ENCODE measurements around the gene GINS2. TPM values are rescaled to one million over a fixed set of nuclear protein-coding genes. Genes with fewer than 3 reads are reported as not detected.

Gene GINS2
- polyA plus RNA-seq, 1 experiment = 5.1 TPM

- H3K9me3 ChIP-seq (ENCODE audit: control insufficient read depth, insufficient read depth, low read length) = no peaks in the 10 kb centered on the region
- ChIA-PET POLR2A (no interaction called here), CTCF (interaction anchor here (1.0 kb wide), 1 partner anchor 26 kb away, joined by 3 read pairs; no protein-coding TSS in a partner anchor)
- DNase-seq (ENCODE audit: low read depth, low spot score) = no peak
- H3K27me3 ChIP-seq (ENCODE audit: control insufficient read depth, insufficient read depth, low read length) = no peaks in the 10 kb centered on the region
- H3K27ac ChIP-seq (ENCODE audit: low read depth, low read length) = no peak overlapping the region
- no peak for TF ChIP-seq CTCF (IDR thresholded peaks at IDR 0.05; ENCODE audit: low read depth, low read length)
- H3K4me3 ChIP-seq (ENCODE audit: low read depth, low read length) = no peak overlapping the region
Observed at GRCh38 chr16:85642762-85643358, 45.9 kb downstream of the GINS2 start.

- H3K27me3 ChIP-seq (ENCODE audit: control insufficient read depth, insufficient read depth, low read length) = no peaks in the 10 kb centered on the region
- TF ChIP-seq CTCF (IDR thresholded peaks at IDR 0.05; ENCODE audit: low read depth, low read length) = no peak
- ChIA-PET CTCF (no interaction called here), POLR2A (interaction anchor here (0.6 kb wide), 1 partner anchor 158 kb away, joined by 3 read pairs; no protein-coding TSS in a partner anchor)
- H3K9me3 ChIP-seq (ENCODE audit: control insufficient read depth, insufficient read depth, low read length) = no peaks in the 10 kb centered on the region; the same call in 1 of the 2 replicates
- DNase-seq (ENCODE audit: low read depth, low spot score) = no peak
- no peak overlapping the region for H3K4me3 ChIP-seq (ENCODE audit: low read depth, low read length)
- H3K27ac ChIP-seq (ENCODE audit: low read depth, low read length) = no peak overlapping the region
Observed at GRCh38 chr16:85641776-85642176, 47.0 kb downstream of the GINS2 start.

GRCh38 chr16:85641305-85641704 is 47.4 kb downstream of the GINS2 start:
- Histone ChIP-seq H3K27me3 (ENCODE audit: control insufficient read depth, insufficient read depth, low read length) (no peaks in the 10 kb centered on the region), H3K4me3 (ENCODE audit: low read depth, low read length) (no peak overlapping the region), H3K27ac (ENCODE audit: low read depth, low read length) (no peak overlapping the region), H3K9me3 (ENCODE audit: control insufficient read depth, insufficient read depth, low read length) (no peaks in the 10 kb centered on the region; the same call in 1 of the 2 replicates)
- ChIA-PET POLR2A (interaction anchor here (0.6 kb wide), 1 partner anchor 159 kb away, joined by 3 read pairs; no protein-coding TSS in a partner anchor), CTCF (no interaction called here)
- no peak for TF ChIP-seq CTCF (IDR thresholded peaks at IDR 0.05; ENCODE audit: low read depth, low read length)
- DNase-seq (ENCODE audit: low read depth, low spot score) = no peak

- POLR2A ChIA-PET = no interaction called here
- no peak for DNase-seq (ENCODE audit: low read depth, low spot score)
- Histone ChIP-seq H3K27me3 (ENCODE audit: control insufficient read depth, insufficient read depth, low read length) (no peaks in the 10 kb centered on the region), H3K9me3 (ENCODE audit: control insufficient read depth, insufficient read depth, low read length) (no peaks in the 10 kb centered on the region; the same call in 1 of the 2 replicates), H3K27ac (ENCODE audit: low read depth, low read length) (no peak overlapping the region), H3K4me3 (ENCODE audit: low read depth, low read length) (no peak overlapping the region)
- TF ChIP-seq CTCF (IDR thresholded peaks at IDR 0.05; ENCODE audit: low read depth, low read length) = no peak
- CTCF ChIA-PET = no interaction called here
Observed at GRCh38 chr16:85640585-85640984, 48.2 kb downstream of the GINS2 start.

- no peaks in the 10 kb centered on the region; the same call in 1 of the 2 replicates for H3K9me3 ChIP-seq (ENCODE audit: control insufficient read depth, insufficient read depth, low read length)
- TF ChIP-seq CTCF (IDR thresholded peaks at IDR 0.05; ENCODE audit: low read depth, low read length) = no peak
- no peaks in the 10 kb centered on the region for H3K27me3 ChIP-seq (ENCODE audit: control insufficient read depth, insufficient read depth, low read length)
- ChIA-PET CTCF (no interaction called here), POLR2A (no interaction called here)
- DNase-seq (ENCODE audit: low read depth, low spot score) = no peak
- no peak overlapping the region for H3K4me3 ChIP-seq (ENCODE audit: low read depth, low read length)
- H3K27ac ChIP-seq (ENCODE audit: low read depth, low read length) = no peak overlapping the region
Observed at GRCh38 chr16:85640254-85640558, 48.5 kb downstream of the GINS2 start.
